GM18505 (cell line): ENCODE data around the gene COPG1.
A peak's percentile ranks its signal among the peaks of the same experiment; 100 is the strongest.
"Not testable (repeated sequence)": the region's sequence is repeated elsewhere in the genome, so short reads cannot be mapped to it uniquely, and the experiment has no call there.

Experiments used
- ATAC-seq: cut with Tn5 transposase; IDR thresholded peaks from one replicate; pipeline ENCODE4 v1.9.1; 2021; ENCODE audit not compliant: unreplicated experiment
- POLR2A ChIP-seq: IDR thresholded peaks from 4 replicates; pipeline ENCODE4 v1.6.1; 2011; ENCODE audit warnings: borderline replicate concordance; ENCODE audit not compliant: insufficient read depth, insufficient read length; ENCODE audit errors: extremely low read depth

COPG1 gene

GRCh38 chr3:129257609-129258008 is 8.2 kb downstream of the COPG1 start:
- no peak for ATAC-seq
- no peak for TF ChIP-seq POLR2A

- no peak for ATAC-seq
- no peak for TF ChIP-seq POLR2A
Observed at GRCh38 chr3:129259612-129260477, 10.4 kb downstream of the COPG1 start.

GRCh38 chr3:129260606-129261005 is 11.2 kb downstream of the COPG1 start:
- no peak for TF ChIP-seq POLR2A
- ATAC-seq = no peak

GRCh38 chr3:129261894-129262293 is 12.5 kb downstream of the COPG1 start:
- ATAC-seq = no peak
- TF ChIP-seq POLR2A = no peak

GRCh38 chr3:129263161-129263910 is 13.9 kb downstream of the COPG1 start:
- no peak for ATAC-seq
- no peak for TF ChIP-seq POLR2A

- ATAC-seq = not testable (repeated sequence)
Observed at GRCh38 chr3:129264994-129265393, 15.6 kb downstream of the COPG1 start.

- no peak for TF ChIP-seq POLR2A
- no peak for ATAC-seq
Observed at GRCh38 chr3:129266651-129267050, 17.2 kb downstream of the COPG1 start.

- no peak for ATAC-seq
- no peak for TF ChIP-seq POLR2A
Observed at GRCh38 chr3:129268396-129268795, 19.0 kb downstream of the COPG1 start.

GRCh38 chr3:129271674-129272073 is 22.3 kb downstream of the COPG1 start:
- TF ChIP-seq POLR2A = no peak
- no peak for ATAC-seq

- peak; percentile 70 for ATAC-seq
Observed at GRCh38 chr3:129276385-129276784, 27.0 kb downstream of the COPG1 start.

GRCh38 chr3:129277829-129278271 is 28.4 kb downstream of the COPG1 start:
- no peak for ATAC-seq
- TF ChIP-seq POLR2A = no peak

More at GRCh38 chr3:129276385-129276784, 27.0 kb downstream of the COPG1 start:
- TF ChIP-seq POLR2A = no peak

GRCh38 chr3:129278439-129278965 is 29.1 kb downstream of the COPG1 start, which contains the start of gene HMCES:
HMCES (plus strand) TSS chr3:129278870; CDS start chr3:129279733, 863 bp downstream.
- peak; percentile 53 for ATAC-seq
- TF ChIP-seq POLR2A = no peak

GRCh38 chr3:129278966-129279906 is 29.8 kb downstream of the COPG1 start:
- TF ChIP-seq POLR2A = peak; percentile 64
- ATAC-seq = no peak

GRCh38 chr3:129280183-129280582 is 30.8 kb downstream of the COPG1 start:
- TF ChIP-seq POLR2A = no peak
- ATAC-seq = no peak
